K562 (cell line): ENCODE measurements around the gene SRCAP. TPM values are rescaled to one million over a fixed set of nuclear protein-coding genes. Genes with fewer than 3 reads are reported as not detected.

Experiments used
- ATAC-seq: fragments of 200-7000 bp; cut with Tn5 transposase; 3 replicates; pipeline ENCODE4 v1.9.1; 2020; ENCODE audit warnings: moderate library complexity
- BruUV-seq: library from RNA; stranded (reverse); fragments of 400-500 nt; replicated peaks from 2 replicates; lab custom pipeline; 2021; lab: Mats Ljungman, UMichigan
- CTCF ChIA-PET: fragments of 300-600 bp; formaldehyde crosslinking; extraction: SDS; loops from one replicate; lab custom pipeline; 2021; ENCODE audit warnings: low intra/inter-chr PET ratio; lab: Yijun Ruan, JAX
- POLR2A ChIA-PET: fragments of 300-600, 350-650 bp; sonication (Branson Sonifier 250); formaldehyde crosslinking; extraction: SDS; loops from one replicate; lab custom pipeline; 2021; ENCODE audit warnings: antibody characterized with exemption, inconsistent platforms; lab: Yijun Ruan, JAX
- DNase-seq, 4 experiments: peaks; one replicate each; pipeline versions ENCODE4 v3.0.0 to v3.0.0-alpha.2; 2011 to 2018; ENCODE audit warnings: low spot score in 3 of 4, mixed read lengths in 3 of 4; ENCODE audit errors: extremely low read depth in 1 of 4
- FAIRE-seq: peaks from 2 replicates; lab custom pipeline; 2011; peaks lifted over from hg19 to GRCh38; lab: Jason Lieb, UNC
- H2AFZ ChIP-seq: 2 replicates; pipeline ENCODE4 v1.6.0; 2011; ENCODE audit warnings: low read depth, low read length, control low read depth, inconsistent platforms
- H3K27ac ChIP-seq: fragments of 200-600 bp; 3 replicates; pipeline ENCODE4 v1.8.0; 2011; ENCODE audit warnings: low read depth, mild to moderate bottlenecking, control low read depth, inconsistent platforms, low read length, moderate library complexity, mixed read lengths; ENCODE audit errors: extremely low read depth
- H3K27me3 ChIP-seq, 2 experiments: fragments of 300-600 bp in 1 of 2; 2 replicates in 1 of 2; 3 replicates in 1 of 2; pipeline versions ENCODE4 v1.6.0 to v1.8.0; 2011; ENCODE audit warnings: inconsistent platforms in 2 of 2, low read length in 2 of 2, mild to moderate bottlenecking in 1 of 2, mixed read lengths in 1 of 2, moderate library complexity in 1 of 2; ENCODE audit not compliant: control insufficient read depth in 2 of 2, insufficient read depth in 2 of 2
- H3K36me3 ChIP-seq: fragments of 300-600 bp; 3 replicates; pipeline ENCODE4 v1.8.0; 2011; ENCODE audit warnings: mild to moderate bottlenecking, low read length, inconsistent platforms; ENCODE audit not compliant: control insufficient read depth, insufficient read depth
- H3K4me1 ChIP-seq, 2 experiments: fragments of 200-600 bp in 1 of 2; replicated peaks in 1 of 2; 2 replicates in 1 of 2; 3 replicates in 1 of 2; pipeline versions ENCODE4 v1.5.1 to v1.8.0; 2011; ENCODE audit warnings: inconsistent platforms in 2 of 2, low read length in 2 of 2, mild to moderate bottlenecking in 1 of 2, mixed read lengths in 1 of 2, moderate library complexity in 1 of 2; ENCODE audit not compliant: control insufficient read depth in 2 of 2, insufficient read depth in 2 of 2
- H3K4me2 ChIP-seq: 2 replicates; pipeline ENCODE4 v1.6.1; 2011; ENCODE audit warnings: low read length, control low read depth, inconsistent platforms, mixed read lengths; ENCODE audit not compliant: insufficient read depth
- H3K4me3 ChIP-seq: fragments of 200-600 bp; sonication (generic), shearing (Covaris generic); 2 replicates; pipeline ENCODE4 v1.5.1; 2016; ENCODE audit warnings: control low read depth, inconsistent platforms
- H3K79me2 ChIP-seq: fragments of 200-600 bp; 3 replicates; pipeline ENCODE4 v1.8.0; 2011; ENCODE audit warnings: low read length, inconsistent platforms; ENCODE audit not compliant: control insufficient read depth, insufficient read depth
- H3K9ac ChIP-seq, 2 experiments: 2 replicates each; pipeline versions ENCODE4 v1.6.0 to v1.6.1; 2011; ENCODE audit warnings: low read depth in 2 of 2, low read length in 2 of 2, control low read depth in 1 of 2, inconsistent platforms in 1 of 2, mild to moderate bottlenecking in 1 of 2, mixed read lengths in 1 of 2; ENCODE audit not compliant: insufficient read depth in 1 of 2
- H3K9me1 ChIP-seq: one replicate; pipeline ENCODE4 v1.6.0; 2011; ENCODE audit warnings: inconsistent platforms, mild to moderate bottlenecking, low read length, moderate library complexity; ENCODE audit not compliant: control insufficient read depth, insufficient read depth
- H3K9me3 ChIP-seq: replicated peaks from 2 replicates; pipeline ENCODE4 v1.5.1; 2011; ENCODE audit warnings: low read depth, low read length, inconsistent platforms; ENCODE audit not compliant: control insufficient read depth, insufficient read depth
- H4K20me1 ChIP-seq: replicated peaks from 2 replicates; pipeline ENCODE4 v1.6.1; 2011; ENCODE audit warnings: low read length, inconsistent platforms, mixed read lengths; ENCODE audit not compliant: control insufficient read depth, insufficient read depth
- CCNT2 ChIP-seq: IDR thresholded peaks from 2 replicates; pipeline ENCODE4 v1.6.1; 2011; ENCODE audit warnings: borderline replicate concordance, low read depth, mild to moderate bottlenecking, moderate library complexity, mixed read lengths, low read length; ENCODE audit not compliant: insufficient read length; ENCODE audit errors: extremely low read depth
- EHMT2 ChIP-seq: fragments of 450-650 bp; IDR thresholded peaks from 2 replicates; pipeline ENCODE4 v1.6.1; 2018; ENCODE audit warnings: antibody characterized with exemption
- KAT7 ChIP-seq: sonication (generic); formaldehyde crosslinking; IDR thresholded peaks from 2 replicates; pipeline ENCODE4 v1.8.0; 2022; ENCODE audit warnings: missing genetic modification reagents, mild to moderate bottlenecking, borderline replicate concordance
- POLR2B ChIP-seq: fragments of 450-650 bp; IDR thresholded peaks from 2 replicates; pipeline ENCODE4 v1.6.1; 2018; ENCODE audit warnings: low read depth; ENCODE audit not compliant: partially characterized antibody
- RCOR1 ChIP-seq, 2 experiments: IDR thresholded peaks; 2 replicates each; pipeline ENCODE4 v1.6.1; 2012; ENCODE audit warnings: low read depth in 2 of 2, low read length in 2 of 2, borderline replicate concordance in 1 of 2, improper control_type of control experiment in 1 of 2
- TARDBP ChIP-seq: fragments of 450-650 bp; IDR thresholded peaks from 2 replicates; pipeline ENCODE4 v1.6.1; 2016
- WGBS: fragments of 100-300 bp; shearing (Covaris generic); methylation state at CpG from one replicate; pipeline ENCODE4 v1.1.6; 2016; ENCODE audit warnings: low coverage, mixed read lengths; ENCODE audit not compliant: insufficient coverage; ENCODE audit errors: missing lambda C conversion rate; 5-methylcytosine and 5-hydroxymethylcytosine counted together
- in situ Hi-C: fragments of 300-500 bp; cut with MboI; formaldehyde crosslinking; loops from 4 replicates; pipeline ENCODE4 v1.15.0; 2018; ENCODE audit warnings: inconsistent platforms, mixed read lengths
- intact Hi-C: fragments of 100-400 bp; cut with micrococcal nuclease; formaldehyde crosslinking; loops from 2 replicates; pipeline ENCODE4 v1.14.2; 2022
- polyA plus RNA-seq, 8 experiments: library from polyadenylated mRNA; depleted of rRNA in 4 of 8; stranded (reverse) in 5 of 8; unstranded in 3 of 8; fragments of >200 nt; fragmentation: Nextera tagmentation in 2 of 8; fragmentation: Illumina TruSeq in 1 of 8; extraction: Ambion mirVana in 2 of 8; extraction: Trizol in 1 of 8; gene quantifications; 2 replicates each; pipeline versions ENCODE4 v1.2.1 to v1.2.3, GENCODE V29; 2011 to 2014; ENCODE audit warnings: inconsistent platforms in 1 of 8, missing spikeins in 1 of 8
- total RNA-seq, 7 experiments: library from RNA; depleted of rRNA in 6 of 7; stranded (reverse); fragments of >200 nt in 6 of 7; fragmentation: Illumina TruSeq in 2 of 7; extraction: Trizol in 2 of 7; gene quantifications; 2 replicates each; pipeline versions ENCODE4 v1.2.1 to v1.2.3, GENCODE V29; 2011 to 2021; ENCODE audit warnings: low replicate concordance in 1 of 7
- TF ChIP-seq, protein P1 (sequence below): fragments of 450-650 bp; IDR thresholded peaks from 2 replicates; pipeline ENCODE4 v1.6.1; 2016; ENCODE audit warnings: low read depth
- TF ChIP-seq, protein P2 (sequence below): sonication (generic); formaldehyde crosslinking; IDR thresholded peaks from 2 replicates; pipeline ENCODE4 v1.8.0; 2023; ENCODE audit warnings: mild to moderate bottlenecking, missing genetic modification reagents

SRCAP gene
- total and polyA plus RNA-seq, 9 of the 15 experiments (the other 6 are each of a cell fraction or from before 2014, with no cell fraction given): 0.21 to 62.6 (median 5.8) TPM

- Histone ChIP-seq H2AFZ (peak overlapping the region; percentile 97), H3K4me3 (peak overlapping the region; percentile 98), H4K20me1 (no peaks in the 10 kb centered on the region), H3K27me3 (no peaks in the 10 kb centered on the region), H3K79me2 (peaks cover 18% of the 10 kb centered on the region), H3K9ac (peak overlapping the region; percentile 98 to 100), H3K36me3 (peaks cover 41% of the 10 kb centered on the region), H3K9me1 (no peaks in the 10 kb centered on the region), H3K4me1 (peaks cover 12 to 37% of the 10 kb centered on the region in 2 experiments; a peak in 4 of 5 replicates), H3K9me3 (no peaks in the 10 kb centered on the region; the same call in 1 of the 2 replicates), H3K4me2 (peak overlapping the region; percentile 94), H3K27ac (peak overlapping the region; percentile 98)
- DNase-seq (peak; percentile 82 to 88 (median 88)), ATAC-seq (peak; percentile 90), FAIRE-seq (no peak)
- under 1% methylated on average over 31 of the region's 71 CpGs for WGBS
- intact Hi-C loops: loop anchor here (10.0 kb wide), 3 partner anchors 163 to 587 kb away; partner anchors contain the start of genes ALDOA, TBX6 and YPEL3
- in situ Hi-C loops: no loop called here
- CTCF ChIA-PET: no interaction called here
- POLR2A ChIA-PET: interaction anchor here (0.6 to 3.2 kb wide), 12 partner anchors 8 to 285 kb away, joined by 3 to 10 read pairs (median 4); partner anchors contain the start of genes DCTPP1, FBRS and ZNF688
- TSS peak; percentile 69 for BruUV-seq
- TF ChIP-seq POLR2B: peak; percentile 62
- TF ChIP-seq, protein P1, sequence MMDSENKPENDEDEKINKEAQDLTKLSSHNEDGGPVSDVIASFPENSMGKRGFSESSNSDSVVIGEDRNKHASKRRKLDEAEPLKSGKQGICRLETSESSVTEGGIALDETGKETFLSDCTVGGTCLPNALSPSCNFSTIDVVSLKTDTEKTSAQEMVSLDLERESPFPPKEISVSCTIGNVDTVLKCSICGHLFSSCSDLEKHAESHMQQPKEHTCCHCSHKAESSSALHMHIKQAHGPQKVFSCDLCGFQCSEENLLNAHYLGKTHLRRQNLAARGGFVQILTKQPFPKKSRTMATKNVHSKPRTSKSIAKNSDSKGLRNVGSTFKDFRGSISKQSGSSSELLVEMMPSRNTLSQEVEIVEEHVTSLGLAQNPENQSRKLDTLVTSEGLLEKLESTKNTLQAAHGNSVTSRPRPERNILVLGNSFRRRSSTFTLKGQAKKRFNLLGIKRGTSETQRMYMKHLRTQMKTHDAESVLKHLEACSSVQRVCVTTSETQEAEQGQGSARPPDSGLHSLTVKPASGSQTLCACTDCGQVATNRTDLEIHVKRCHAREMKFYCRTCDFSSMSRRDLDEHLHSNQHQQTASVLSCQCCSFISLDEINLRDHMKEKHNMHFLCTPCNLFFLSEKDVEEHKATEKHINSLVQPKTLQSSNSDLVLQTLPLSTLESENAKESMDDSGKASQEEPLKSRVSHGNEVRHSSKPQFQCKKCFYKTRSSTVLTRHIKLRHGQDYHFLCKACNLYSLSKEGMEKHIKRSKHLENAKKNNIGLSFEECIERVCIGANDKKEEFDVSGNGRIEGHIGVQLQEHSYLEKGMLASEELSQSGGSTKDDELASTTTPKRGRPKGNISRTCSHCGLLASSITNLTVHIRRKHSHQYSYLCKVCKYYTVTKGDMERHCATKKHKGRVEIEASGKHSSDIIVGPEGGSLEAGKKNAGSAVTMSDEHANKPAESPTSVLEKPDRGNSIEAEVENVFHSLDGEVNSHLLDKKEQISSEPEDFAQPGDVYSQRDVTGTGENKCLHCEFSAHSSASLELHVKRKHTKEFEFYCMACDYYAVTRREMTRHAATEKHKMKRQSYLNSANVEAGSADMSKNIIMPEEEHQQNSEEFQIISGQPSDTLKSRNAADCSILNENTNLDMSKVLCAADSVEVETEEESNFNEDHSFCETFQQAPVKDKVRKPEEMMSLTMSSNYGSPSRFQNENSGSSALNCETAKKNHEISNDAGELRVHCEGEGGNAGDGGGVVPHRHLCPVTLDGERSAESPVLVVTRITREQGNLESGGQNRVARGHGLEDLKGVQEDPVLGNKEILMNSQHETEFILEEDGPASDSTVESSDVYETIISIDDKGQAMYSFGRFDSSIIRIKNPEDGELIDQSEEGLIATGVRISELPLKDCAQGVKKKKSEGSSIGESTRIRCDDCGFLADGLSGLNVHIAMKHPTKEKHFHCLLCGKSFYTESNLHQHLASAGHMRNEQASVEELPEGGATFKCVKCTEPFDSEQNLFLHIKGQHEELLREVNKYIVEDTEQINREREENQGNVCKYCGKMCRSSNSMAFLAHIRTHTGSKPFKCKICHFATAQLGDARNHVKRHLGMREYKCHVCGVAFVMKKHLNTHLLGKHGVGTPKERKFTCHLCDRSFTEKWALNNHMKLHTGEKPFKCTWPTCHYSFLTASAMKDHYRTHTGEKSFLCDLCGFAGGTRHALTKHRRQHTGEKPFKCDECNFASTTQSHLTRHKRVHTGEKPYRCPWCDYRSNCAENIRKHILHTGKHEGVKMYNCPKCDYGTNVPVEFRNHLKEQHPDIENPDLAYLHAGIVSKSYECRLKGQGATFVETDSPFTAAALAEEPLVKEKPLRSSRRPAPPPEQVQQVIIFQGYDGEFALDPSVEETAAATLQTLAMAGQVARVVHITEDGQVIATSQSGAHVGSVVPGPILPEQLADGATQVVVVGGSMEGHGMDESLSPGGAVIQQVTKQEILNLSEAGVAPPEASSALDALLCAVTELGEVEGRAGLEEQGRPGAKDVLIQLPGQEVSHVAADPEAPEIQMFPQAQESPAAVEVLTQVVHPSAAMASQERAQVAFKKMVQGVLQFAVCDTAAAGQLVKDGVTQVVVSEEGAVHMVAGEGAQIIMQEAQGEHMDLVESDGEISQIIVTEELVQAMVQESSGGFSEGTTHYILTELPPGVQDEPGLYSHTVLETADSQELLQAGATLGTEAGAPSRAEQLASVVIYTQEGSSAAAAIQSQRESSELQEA: peak; percentile 70
- TF ChIP-seq CCNT2: peak; percentile 88
- TF ChIP-seq RCOR1 (IDR thresholded peaks at IDR 0.05; ENCODE audit: borderline replicate concordance in 1 of 2, low read depth in 2 of 2, low read length in 2 of 2): no peak; a peak in 1 of 4 replicates
- TF ChIP-seq TARDBP: 0 out of 2 replicates have a peak, but pooled peaks have one; percentile 39
- TF ChIP-seq, protein P2, sequence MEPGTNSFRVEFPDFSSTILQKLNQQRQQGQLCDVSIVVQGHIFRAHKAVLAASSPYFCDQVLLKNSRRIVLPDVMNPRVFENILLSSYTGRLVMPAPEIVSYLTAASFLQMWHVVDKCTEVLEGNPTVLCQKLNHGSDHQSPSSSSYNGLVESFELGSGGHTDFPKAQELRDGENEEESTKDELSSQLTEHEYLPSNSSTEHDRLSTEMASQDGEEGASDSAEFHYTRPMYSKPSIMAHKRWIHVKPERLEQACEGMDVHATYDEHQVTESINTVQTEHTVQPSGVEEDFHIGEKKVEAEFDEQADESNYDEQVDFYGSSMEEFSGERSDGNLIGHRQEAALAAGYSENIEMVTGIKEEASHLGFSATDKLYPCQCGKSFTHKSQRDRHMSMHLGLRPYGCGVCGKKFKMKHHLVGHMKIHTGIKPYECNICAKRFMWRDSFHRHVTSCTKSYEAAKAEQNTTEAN (CRISPR knock-in tag): peak; percentile 8; the same call in 1 of the 2 replicates
- no peak for TF ChIP-seq EHMT2
- 0 out of 2 replicates have a peak, but pooled peaks have one; percentile 37 for TF ChIP-seq KAT7
Observed at GRCh38 chr16:30651124-30652004, 47.6 kb upstream of the SRCAP start.
